Spleen (tissue), 7 donors: Measurements from ENCODE around the gene FIG4.

ENCODE experiments used
- POLR2A ChIP-seq, 3 donors: fragments of 450-650 bp; IDR thresholded peaks; one replicate each; pipeline ENCODE4 v1.5.1; 2017; ENCODE audit warnings: antibody characterized with exemption in 3 of 3, mild to moderate bottlenecking in 1 of 3
- TF ChIP-seq, protein P1 (sequence below), 11 experiments: fragments of 200-600 bp in 7 of 11; fragments of 450-650 bp in 4 of 11; sonication (generic) in 4 of 11; IDR thresholded peaks in 8 of 11; conservative IDR thresholded peaks in 3 of 11; 1 replicate in 7 of 11; 2 replicates in 4 of 11; pipeline versions ENCODE4 v1.4.0 to v1.8.0; 2016 to 2021; ENCODE audit warnings: antibody characterized with exemption in 11 of 11, inconsistent platforms in 4 of 11, mild to moderate bottlenecking in 1 of 11
- donor health status: DM: no; HTN: no; CAD: no; lungs with moderate emphysema.
- donor health status: DM: no; HTN: no; CAD: no.
- donor health status: DM: no; HTN: no; CAD: no.

DNA sequence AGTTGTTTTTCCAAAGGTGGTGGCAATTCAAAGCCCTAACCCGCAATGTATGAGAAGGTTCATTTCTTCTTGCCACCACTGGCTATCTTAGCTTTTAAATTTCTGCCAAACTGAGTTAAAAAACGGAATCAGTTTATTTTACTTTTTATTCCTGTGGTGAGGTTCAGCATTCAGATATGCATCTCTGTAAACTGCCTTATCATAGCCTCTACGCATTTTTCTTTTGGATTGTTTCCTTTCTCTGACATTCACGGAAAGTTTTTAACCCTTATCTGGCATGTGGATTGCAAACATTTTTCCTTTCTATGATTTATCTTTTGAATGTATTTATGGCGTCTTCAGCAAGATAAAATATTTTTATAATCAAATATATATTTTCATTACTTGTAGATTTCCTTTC is 37.8 kb upstream of the FIG4 start:
- TF ChIP-seq, protein P1, sequence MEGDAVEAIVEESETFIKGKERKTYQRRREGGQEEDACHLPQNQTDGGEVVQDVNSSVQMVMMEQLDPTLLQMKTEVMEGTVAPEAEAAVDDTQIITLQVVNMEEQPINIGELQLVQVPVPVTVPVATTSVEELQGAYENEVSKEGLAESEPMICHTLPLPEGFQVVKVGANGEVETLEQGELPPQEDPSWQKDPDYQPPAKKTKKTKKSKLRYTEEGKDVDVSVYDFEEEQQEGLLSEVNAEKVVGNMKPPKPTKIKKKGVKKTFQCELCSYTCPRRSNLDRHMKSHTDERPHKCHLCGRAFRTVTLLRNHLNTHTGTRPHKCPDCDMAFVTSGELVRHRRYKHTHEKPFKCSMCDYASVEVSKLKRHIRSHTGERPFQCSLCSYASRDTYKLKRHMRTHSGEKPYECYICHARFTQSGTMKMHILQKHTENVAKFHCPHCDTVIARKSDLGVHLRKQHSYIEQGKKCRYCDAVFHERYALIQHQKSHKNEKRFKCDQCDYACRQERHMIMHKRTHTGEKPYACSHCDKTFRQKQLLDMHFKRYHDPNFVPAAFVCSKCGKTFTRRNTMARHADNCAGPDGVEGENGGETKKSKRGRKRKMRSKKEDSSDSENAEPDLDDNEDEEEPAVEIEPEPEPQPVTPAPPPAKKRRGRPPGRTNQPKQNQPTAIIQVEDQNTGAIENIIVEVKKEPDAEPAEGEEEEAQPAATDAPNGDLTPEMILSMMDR (IDR thresholded peaks at IDR 0.05 in 8 of 11, conservative IDR thresholded peaks at IDR 0.05 in 3 of 11): no peak
- TF ChIP-seq POLR2A (IDR thresholded peaks at IDR 0.05): no peak
